HUES6 (cell line): ENCODE measurements around the gene SYNGAP1.
"Not testable (repeated sequence)": the region's sequence is repeated elsewhere in the genome, so short reads cannot be mapped to it uniquely, and the experiment has no call there.

Source experiments
- H3K27ac ChIP-seq: 2 replicates; pipeline ENCODE4 v1.7.0; 2013; ENCODE audit warnings: low read depth, mild to moderate bottlenecking, low read length, inconsistent platforms
- H3K27me3 ChIP-seq: 2 replicates; pipeline ENCODE4 v1.6.1; 2013; ENCODE audit warnings: low read length; ENCODE audit not compliant: control insufficient read depth, insufficient read depth
- H3K36me3 ChIP-seq: 2 replicates; pipeline ENCODE4 v1.6.1; 2013; ENCODE audit warnings: low read length; ENCODE audit not compliant: control insufficient read depth, insufficient read depth
- H3K4me1 ChIP-seq: 2 replicates; pipeline ENCODE4 v1.6.1; 2013; ENCODE audit warnings: low read length; ENCODE audit not compliant: control insufficient read depth, insufficient read depth
- H3K4me3 ChIP-seq: 2 replicates; pipeline ENCODE4 v1.5.1; 2013; ENCODE audit warnings: low read depth, low read length
- H3K9ac ChIP-seq: one replicate; pipeline ENCODE4 v1.6.1; 2013; ENCODE audit warnings: mild to moderate bottlenecking, low read length
- H3K9me3 ChIP-seq: 2 replicates; pipeline ENCODE4 v1.6.1; 2013; ENCODE audit warnings: low read depth, low read length; ENCODE audit not compliant: control insufficient read depth, insufficient read depth

Gene SYNGAP1

GRCh38 chr6:33384581-33385020, 35.3 kb upstream of the SYNGAP1 start:
- Histone ChIP-seq H3K4me1 (no peaks in the 10 kb centered on the region), H3K36me3 (no peaks in the 10 kb centered on the region), H3K27me3 (no peaks in the 10 kb centered on the region), H3K9me3 (no peaks in the 10 kb centered on the region), H3K9ac (no peak overlapping the region), H3K4me3 (no peak overlapping the region), H3K27ac (no peak overlapping the region)

DNA sequence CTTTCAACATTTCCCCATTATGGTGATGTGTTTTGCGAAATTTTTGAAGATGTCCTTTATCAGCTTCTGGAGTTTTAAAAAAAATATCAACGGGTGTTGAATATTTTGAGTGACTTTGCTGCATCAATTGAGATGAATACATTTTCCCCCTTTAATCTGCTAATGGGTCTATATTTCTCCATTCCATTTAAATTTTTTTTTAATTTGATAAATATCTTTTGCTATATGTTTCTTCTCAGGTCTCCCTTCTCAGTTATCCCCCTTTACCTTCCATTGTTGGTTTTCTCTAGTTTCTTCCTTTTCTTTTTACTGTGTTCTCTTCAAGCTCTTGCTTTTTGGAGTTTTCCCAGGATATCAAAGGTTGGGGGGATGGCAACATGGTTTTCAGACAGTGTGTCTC, 29.7 kb upstream of the SYNGAP1 start:
- Histone ChIP-seq H3K9me3 (no peaks in the 10 kb centered on the region), H3K36me3 (peaks cover 5% of the 10 kb centered on the region; the same call in 1 of the 2 replicates), H3K9ac (no peak overlapping the region), H3K4me3 (no peak overlapping the region), H3K4me1 (peaks cover 14% of the 10 kb centered on the region), H3K27me3 (no peaks in the 10 kb centered on the region), H3K27ac (no peak overlapping the region)

DNA sequence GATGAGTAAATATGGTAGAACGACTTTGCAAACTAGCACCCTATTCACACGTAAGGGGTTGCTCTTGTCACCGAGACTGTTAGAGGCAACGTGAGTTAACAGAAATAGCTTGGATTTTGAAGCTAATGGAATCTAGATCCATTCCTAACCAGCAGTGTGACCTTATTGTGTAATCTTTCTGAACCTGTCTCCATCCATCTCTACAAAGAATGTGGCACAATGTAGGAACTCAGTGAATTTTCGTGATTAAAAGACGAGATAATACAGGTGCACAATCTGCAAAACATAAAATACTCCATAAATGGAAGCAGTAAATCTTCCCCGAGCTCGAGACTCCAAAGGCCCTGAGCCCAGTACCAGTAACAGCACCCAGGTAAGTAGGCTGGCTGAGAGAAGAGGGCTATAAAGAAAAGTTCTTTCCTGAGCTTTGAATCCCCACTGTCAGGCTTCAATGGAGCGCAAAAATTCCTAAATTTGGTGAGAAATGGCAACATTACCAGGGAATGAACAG, 29.0 kb upstream of the SYNGAP1 start:
- Histone ChIP-seq H3K36me3 (peaks cover 8% of the 10 kb centered on the region; the same call in 1 of the 2 replicates), H3K4me3 (peak overlapping the region; percentile 48), H3K27ac (peak overlapping the region; percentile 76), H3K27me3 (no peaks in the 10 kb centered on the region), H3K9me3 (no peaks in the 10 kb centered on the region), H3K4me1 (peaks cover 14% of the 10 kb centered on the region), H3K9ac (peak overlapping the region; percentile 78)

DNA sequence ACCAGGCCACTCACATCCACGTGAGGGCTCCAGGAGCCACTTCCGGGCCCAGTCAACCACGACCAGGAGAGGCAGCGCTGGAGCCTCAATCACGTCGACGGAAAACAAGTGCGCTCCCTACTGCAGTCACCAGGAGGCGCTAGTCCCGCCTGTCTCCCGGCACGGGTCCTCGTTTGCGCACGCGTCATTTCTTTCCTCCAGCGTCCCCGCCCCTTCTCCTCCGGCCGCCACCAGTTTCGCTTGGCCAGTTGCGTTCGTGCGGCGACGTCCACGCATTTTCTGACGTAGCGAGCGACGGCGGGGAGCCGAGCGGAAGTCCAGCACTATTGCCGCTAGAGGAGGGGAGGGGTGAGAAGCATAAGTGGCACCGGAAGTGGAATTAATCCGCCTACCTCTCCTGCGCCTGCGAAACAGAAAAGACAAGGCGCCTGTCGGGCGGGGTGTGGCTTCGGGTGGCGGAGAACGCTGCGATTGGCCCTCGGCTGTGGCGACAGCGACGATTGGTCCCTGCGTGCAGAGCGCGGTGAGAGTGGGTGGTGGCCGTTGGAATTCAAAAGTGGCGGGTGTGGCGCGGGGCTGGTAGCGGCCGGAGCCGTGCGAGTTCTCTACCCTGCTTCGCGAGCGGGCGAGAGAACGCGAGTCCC, 28.5 kb upstream of the SYNGAP1 start, which contains the start of gene KIFC1:
TSS of gene KIFC1 (plus strand) at position 546 of the 644 bp plus-strand sequence. CDS start 163 bp downstream, outside the sequence.
- Histone ChIP-seq H3K9ac (peak within 1 kb of the TSS; percentile 89), H3K9me3 (no peaks in the 10 kb centered on the region), H3K27me3 (no peaks in the 10 kb centered on the region), H3K4me1 (peaks cover 14% of the 10 kb centered on the region), H3K36me3 (peaks cover 11% of the 10 kb centered on the region; the same call in 1 of the 2 replicates), H3K27ac (peak within 1 kb of the TSS; percentile 76), H3K4me3 (peak within 1 kb of the TSS; percentile 93)

DNA sequence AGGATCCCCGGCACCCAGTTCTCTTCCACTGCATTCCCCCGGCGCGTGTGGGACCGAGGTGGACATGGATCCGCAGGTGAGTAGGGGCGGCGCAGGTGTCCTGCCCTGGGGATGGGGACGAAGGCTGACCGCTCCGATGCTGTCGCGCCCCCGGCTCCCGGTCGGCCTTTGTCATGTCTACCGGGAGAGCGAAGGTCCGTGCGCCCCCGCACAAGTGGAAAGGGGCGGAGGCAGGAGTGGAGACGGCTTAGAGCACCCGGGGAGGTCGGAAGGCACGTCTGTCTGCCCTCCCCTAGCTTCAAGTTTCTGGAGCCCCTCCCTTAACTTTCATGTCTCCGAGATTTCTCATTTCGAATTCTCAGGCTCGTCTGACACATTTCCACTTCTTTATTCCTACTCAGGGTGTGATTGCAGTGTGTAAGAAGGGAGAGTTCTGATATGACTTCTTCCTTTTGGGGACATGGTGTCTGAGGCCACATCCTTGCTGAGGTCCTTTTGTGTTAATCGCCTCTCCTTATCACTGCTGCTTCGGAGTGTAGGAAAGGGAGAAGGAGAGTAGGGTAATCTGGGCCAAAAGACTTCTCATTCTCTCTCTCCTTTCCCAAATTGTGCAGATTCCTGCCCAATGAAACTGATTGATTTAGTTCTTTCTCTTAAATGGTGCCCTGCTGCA, 27.8 kb upstream of the SYNGAP1 start:
- Histone ChIP-seq H3K4me1 (peaks cover 14% of the 10 kb centered on the region), H3K9me3 (no peaks in the 10 kb centered on the region), H3K9ac (peak overlapping the region; percentile 89), H3K27me3 (no peaks in the 10 kb centered on the region), H3K4me3 (peak overlapping the region; percentile 93), H3K36me3 (peaks cover 11% of the 10 kb centered on the region; the same call in 1 of the 2 replicates), H3K27ac (peak overlapping the region; percentile 73; the same call in 1 of the 2 replicates)

- peaks cover 14% of the 10 kb centered on the region for H3K4me1 ChIP-seq
- H3K27ac ChIP-seq = no peak overlapping the region
- H3K36me3 ChIP-seq = peaks cover 14% of the 10 kb centered on the region
- H3K9me3 ChIP-seq = no peaks in the 10 kb centered on the region
- peak overlapping the region; percentile 89 for H3K9ac ChIP-seq
- H3K4me3 ChIP-seq = peak overlapping the region; percentile 93
- H3K27me3 ChIP-seq = no peaks in the 10 kb centered on the region
These were observed 27.3 kb upstream of the SYNGAP1 start for GRCh38 chr6:33392595-33392948.

- H3K9me3 ChIP-seq = no peaks in the 10 kb centered on the region
- no peak overlapping the region for H3K27ac ChIP-seq
- peaks cover 18% of the 10 kb centered on the region for H3K36me3 ChIP-seq
- H3K9ac ChIP-seq = peak overlapping the region; percentile 89
- H3K4me3 ChIP-seq = peak overlapping the region; percentile 93
- H3K4me1 ChIP-seq = peaks cover 14% of the 10 kb centered on the region
- H3K27me3 ChIP-seq = no peaks in the 10 kb centered on the region
These were observed 26.9 kb upstream of the SYNGAP1 start for GRCh38 chr6:33392979-33393378.

DNA sequence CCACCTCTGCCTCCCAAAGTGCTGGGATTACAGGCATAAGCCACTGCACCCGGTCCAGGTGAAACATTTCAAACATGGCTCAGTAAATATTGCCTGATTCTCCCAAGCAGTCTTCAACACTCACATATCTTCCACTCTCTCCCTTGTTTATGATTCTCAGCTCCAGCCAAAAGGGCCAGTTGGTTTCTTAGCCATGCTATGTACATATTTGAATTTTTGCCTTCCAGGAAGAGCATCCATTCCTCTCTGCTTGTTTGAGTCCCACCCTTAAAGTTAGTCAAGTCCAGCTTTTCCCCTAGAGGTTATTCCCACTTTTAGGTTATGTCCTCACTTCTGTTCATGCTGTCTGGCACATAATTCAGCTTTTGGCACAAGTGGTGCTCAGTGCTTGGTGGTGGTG, 22.3 kb upstream of the SYNGAP1 start:
- Histone ChIP-seq H3K9ac (no peak overlapping the region), H3K36me3 (peaks cover 56% of the 10 kb centered on the region), H3K27ac (no peak overlapping the region), H3K4me1 (peaks cover 7% of the 10 kb centered on the region; the same call in 1 of the 2 replicates), H3K27me3 (no peaks in the 10 kb centered on the region), H3K9me3 (no peaks in the 10 kb centered on the region), H3K4me3 (no peak overlapping the region)

DNA sequence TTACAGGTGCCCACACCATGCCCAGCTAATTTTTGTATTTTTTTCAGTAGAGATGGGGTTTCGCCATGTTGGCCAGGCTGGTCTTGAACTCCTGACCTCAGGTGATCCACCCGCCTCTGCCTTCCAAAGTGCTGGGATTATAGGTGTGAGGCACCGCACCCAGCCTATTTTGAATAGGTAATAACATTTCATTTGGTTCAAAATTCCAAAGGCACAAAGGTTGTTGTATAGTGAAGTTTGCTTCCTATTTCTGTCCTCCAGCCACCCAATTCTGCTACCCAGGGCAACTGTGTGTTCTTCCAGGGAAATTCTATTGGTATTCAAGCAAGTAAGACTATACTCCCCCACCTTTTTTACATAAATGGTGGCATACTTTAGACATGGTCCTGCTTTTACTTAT, 21.3 kb upstream of the SYNGAP1 start:
- H3K4me1 ChIP-seq, H3K9ac ChIP-seq, H3K27me3 ChIP-seq, H3K4me3 ChIP-seq, H3K9me3 ChIP-seq, H3K27ac ChIP-seq: not testable (repeated sequence)
- H3K36me3 ChIP-seq = peaks cover 67% of the 10 kb centered on the region

GRCh38 chr6:33399881-33400280, 20.0 kb upstream of the SYNGAP1 start:
- not testable (repeated sequence) for H3K27ac ChIP-seq, H3K4me3 ChIP-seq, H3K4me1 ChIP-seq, H3K27me3 ChIP-seq, H3K9me3 ChIP-seq, H3K9ac ChIP-seq
- peaks cover 78% of the 10 kb centered on the region for H3K36me3 ChIP-seq

DNA sequence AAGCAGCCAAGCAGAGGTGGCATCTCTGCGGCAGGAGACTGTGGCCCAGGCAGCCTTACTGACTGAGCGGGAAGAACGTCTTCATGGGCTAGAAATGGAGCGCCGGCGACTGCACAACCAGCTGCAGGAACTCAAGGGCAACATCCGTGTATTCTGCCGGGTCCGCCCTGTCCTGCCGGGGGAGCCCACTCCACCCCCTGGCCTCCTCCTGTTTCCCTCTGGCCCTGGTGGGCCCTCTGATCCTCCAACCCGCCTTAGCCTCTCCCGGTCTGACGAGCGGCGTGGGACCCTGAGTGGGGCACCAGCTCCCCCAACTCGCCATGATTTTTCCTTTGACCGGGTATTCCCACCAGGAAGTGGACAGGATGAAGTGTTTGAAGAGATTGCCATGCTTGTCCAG, 15.0 kb upstream of the SYNGAP1 start:
- Histone ChIP-seq H3K27ac (no peak overlapping the region), H3K9me3 (no peaks in the 10 kb centered on the region), H3K27me3 (no peaks in the 10 kb centered on the region), H3K9ac (no peak overlapping the region), H3K4me1 (peaks cover 3% of the 10 kb centered on the region; the same call in 1 of the 2 replicates), H3K4me3 (no peak overlapping the region), H3K36me3 (peaks cover 79% of the 10 kb centered on the region)
